Measurements from ENCODE around the gene JAM3.

Gene JAM3

DNA sequence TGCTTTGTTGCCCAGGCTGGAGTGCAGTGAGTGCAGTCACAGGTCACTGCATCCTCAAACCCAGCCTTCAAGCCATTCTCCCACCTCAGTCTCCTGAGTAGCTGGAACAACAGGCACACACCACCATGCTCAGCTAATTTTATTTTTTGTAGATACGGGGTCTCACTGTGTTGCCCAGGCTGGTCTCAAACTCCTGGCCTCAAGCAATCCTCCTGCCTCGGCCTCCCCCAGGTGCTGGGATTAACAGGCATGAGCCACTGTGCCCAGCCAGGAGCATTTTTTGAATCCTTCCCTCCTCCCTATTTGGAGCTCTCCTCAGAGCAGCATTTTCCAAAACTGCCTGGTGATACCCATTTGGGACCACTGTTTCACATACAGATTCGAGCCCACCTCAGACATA is 77.7 kb downstream of the JAM3 start:
- CTCF ChIA-PET = no interaction called here
- POLR2A ChIA-PET (ENCODE audit: low non-redundant PET) = no interaction called here

DNA sequence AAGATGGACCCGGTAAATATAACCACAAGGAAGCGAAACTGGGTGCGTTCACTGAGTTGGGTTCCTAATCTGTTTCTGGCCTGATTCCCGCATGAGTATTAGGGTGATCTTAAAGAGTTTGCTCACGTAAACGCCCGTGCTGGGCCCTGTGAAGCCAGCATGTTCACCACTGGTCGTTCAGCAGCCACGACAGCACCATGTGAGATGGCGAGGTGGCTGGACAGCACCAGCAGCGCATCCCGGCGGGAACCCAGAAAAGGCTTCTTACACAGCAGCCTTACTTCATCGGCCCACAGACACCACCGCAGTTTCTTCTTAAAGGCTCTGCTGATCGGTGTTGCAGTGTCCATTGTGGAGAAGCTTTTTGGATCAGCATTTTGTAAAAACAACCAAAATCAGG is 80.5 kb downstream of the JAM3 start:
- POLR2A ChIA-PET (ENCODE audit: low non-redundant PET) = no interaction called here

More for the DNA sequence above, 77.7 kb downstream of the JAM3 start:
- TF ChIP-seq, protein P1, sequence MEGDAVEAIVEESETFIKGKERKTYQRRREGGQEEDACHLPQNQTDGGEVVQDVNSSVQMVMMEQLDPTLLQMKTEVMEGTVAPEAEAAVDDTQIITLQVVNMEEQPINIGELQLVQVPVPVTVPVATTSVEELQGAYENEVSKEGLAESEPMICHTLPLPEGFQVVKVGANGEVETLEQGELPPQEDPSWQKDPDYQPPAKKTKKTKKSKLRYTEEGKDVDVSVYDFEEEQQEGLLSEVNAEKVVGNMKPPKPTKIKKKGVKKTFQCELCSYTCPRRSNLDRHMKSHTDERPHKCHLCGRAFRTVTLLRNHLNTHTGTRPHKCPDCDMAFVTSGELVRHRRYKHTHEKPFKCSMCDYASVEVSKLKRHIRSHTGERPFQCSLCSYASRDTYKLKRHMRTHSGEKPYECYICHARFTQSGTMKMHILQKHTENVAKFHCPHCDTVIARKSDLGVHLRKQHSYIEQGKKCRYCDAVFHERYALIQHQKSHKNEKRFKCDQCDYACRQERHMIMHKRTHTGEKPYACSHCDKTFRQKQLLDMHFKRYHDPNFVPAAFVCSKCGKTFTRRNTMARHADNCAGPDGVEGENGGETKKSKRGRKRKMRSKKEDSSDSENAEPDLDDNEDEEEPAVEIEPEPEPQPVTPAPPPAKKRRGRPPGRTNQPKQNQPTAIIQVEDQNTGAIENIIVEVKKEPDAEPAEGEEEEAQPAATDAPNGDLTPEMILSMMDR (conservative IDR thresholded peaks at IDR 0.05; ENCODE audit: low read depth) = no peak
- no peak overlapping the region for H3K27ac ChIP-seq
- no peak for DNase-seq (ENCODE audit: low spot score)

DNA sequence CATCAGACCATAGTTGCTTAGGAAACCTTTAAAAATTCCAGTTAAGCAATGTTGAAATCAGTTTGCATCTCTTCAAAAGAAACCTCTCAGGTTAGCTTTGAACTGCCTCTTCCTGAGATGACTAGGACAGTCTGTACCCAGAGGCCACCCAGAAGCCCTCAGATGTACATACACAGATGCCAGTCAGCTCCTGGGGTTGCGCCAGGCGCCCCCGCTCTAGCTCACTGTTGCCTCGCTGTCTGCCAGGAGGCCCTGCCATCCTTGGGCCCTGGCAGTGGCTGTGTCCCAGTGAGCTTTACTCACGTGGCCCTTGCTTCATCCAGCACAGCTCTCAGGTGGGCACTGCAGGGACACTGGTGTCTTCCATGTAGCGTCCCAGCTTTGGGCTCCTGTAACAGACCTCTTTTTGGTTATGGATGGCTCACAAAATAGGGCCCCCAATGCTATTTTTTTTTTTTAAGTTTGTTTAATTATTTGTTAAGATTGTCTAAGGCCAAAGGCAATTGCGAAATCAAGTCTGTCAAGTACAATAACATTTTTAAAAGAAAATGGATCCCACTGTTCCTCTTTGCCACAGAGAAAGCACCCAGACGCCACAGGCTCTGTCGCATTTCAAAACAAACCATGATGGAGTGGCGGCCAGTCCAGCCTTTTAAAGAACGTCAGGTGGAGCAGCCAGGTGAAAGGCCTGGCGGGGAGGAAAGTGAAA is 81.5 kb downstream of the JAM3 start:
- ChIA-PET POLR2A (ENCODE audit: low non-redundant PET) (no interaction called here), CTCF (no interaction called here)
- no peak overlapping the region for H3K27ac ChIP-seq
- DNase-seq (ENCODE audit: low spot score) = no peak
- TF ChIP-seq, protein P1 (conservative IDR thresholded peaks at IDR 0.05; ENCODE audit: low read depth) = no peak

More for the DNA sequence above, 80.5 kb downstream of the JAM3 start:
- no peak for DNase-seq (ENCODE audit: low spot score)
- H3K27ac ChIP-seq = no peak overlapping the region
- TF ChIP-seq, protein P1 (conservative IDR thresholded peaks at IDR 0.05; ENCODE audit: low read depth) = no peak
- CTCF ChIA-PET = interaction anchor here (0.6 kb wide), 1 partner anchor 194 kb away, joined by 3 read pairs; no protein-coding TSS in a partner anchor

DNA sequence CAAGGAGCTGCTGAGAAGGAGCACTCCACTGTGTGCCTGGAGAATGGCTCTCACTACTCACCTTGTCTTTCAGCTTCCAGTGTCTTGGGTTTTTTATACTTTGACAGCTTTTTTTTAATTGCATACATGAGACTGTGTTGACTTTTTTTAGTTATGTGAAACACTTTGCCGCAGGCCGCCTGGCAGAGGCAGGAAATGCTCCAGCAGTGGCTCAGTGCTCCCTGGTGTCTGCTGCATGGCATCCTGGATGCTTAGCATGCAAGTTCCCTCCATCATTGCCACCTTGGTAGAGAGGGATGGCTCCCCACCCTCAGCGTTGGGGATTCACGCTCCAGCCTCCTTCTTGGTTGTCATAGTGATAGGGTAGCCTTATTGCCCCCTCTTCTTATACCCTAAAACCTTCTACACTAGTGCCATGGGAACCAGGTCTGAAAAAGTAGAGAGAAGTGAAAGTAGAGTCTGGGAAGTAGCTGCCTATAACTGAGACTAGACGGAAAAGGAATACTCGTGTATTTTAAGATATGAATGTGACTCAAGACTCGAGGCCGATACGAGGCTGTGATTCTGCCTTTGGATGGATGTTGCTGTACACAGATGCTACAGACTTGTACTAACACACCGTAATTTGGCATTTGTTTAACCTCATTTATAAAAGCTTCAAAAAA is 82.3 kb downstream of the JAM3 start:
- no peak overlapping the region for H3K27ac ChIP-seq
- no peak for DNase-seq (ENCODE audit: low spot score)
- ChIA-PET CTCF (no interaction called here), POLR2A (ENCODE audit: low non-redundant PET) (no interaction called here)
- TF ChIP-seq, protein P1 (conservative IDR thresholded peaks at IDR 0.05; ENCODE audit: low read depth) = no peak

DNA sequence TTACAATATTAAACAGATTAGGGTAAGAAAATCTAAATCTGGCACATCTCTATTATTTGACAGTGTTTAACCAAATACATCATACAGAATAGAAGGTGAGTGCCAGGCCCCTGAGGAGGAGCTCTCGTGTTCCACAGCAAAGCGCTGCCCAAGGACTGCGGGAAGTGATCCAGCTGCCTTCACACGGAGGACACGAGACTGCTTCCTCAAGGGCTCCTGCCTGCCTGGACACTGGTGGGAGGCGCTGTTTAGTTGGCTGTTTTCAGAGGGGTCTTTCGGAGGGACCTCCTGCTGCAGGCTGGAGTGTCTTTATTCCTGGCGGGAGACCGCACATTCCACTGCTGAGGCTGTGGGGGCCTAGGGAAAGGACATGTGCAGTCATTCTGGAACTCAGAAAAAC is 83.8 kb downstream of the JAM3 start:
- TF ChIP-seq, protein P1 (conservative IDR thresholded peaks at IDR 0.05; ENCODE audit: low read depth) = no peak
- no peak overlapping the region for H3K27ac ChIP-seq
- DNase-seq (ENCODE audit: low spot score) = no peak
- ChIA-PET POLR2A (ENCODE audit: low non-redundant PET) (no interaction called here), CTCF (interaction anchor here (0.6 kb wide), 1 partner anchor 8 kb away, joined by 3 read pairs; no protein-coding TSS in a partner anchor)

DNA sequence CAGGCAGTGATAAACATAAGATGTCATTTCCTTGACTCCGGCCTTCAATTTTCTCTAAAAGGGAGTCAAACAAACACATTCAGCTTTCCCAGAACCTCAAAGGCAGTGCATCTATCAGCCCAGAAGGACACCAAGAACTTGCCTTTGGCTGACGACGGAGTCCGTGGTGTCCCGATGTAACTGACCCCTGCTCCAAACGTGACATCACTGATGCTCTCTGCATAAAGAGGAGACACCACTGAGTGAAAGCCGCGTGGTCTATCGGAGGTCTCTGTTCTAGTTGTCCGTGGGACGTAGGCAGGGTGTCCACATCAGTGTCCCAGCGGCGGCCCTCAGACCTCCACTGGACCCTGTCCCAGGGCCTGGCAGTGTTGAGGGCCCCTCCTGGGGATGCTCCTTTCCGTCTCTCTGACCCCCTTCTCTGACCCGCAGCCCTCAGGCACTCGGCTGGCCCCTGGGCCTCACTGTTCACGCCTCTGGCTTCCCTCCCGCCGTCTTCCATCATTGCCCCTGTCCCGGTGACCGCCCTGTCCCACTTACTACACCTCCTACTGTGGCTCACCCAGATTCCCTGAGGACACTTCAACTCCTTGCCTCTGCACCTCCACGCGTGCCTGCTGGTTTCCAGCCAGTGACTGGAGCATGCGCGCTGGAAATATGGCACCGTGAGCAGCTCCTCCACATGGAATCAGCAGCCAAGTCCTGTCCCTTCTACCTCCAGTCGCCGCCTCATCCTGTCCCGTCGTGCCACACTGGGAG is 84.5 kb downstream of the JAM3 start:
- ChIA-PET CTCF (interaction anchor here (0.6 kb wide), 1 partner anchor 7 kb away, joined by 3 read pairs; no protein-coding TSS in a partner anchor), POLR2A (ENCODE audit: low non-redundant PET) (no interaction called here)
- no peak overlapping the region; the same call in 1 of the 2 replicates for H3K27ac ChIP-seq
- no peak for DNase-seq (ENCODE audit: low spot score)
- TF ChIP-seq, protein P1 (conservative IDR thresholded peaks at IDR 0.05; ENCODE audit: low read depth) = no peak

Measured in RWPE1 (cell line).